Mucosa of stomach (tissue), 1 donor: ENCODE data around the gene MCM5.
A peak's percentile ranks its signal among the peaks of the same experiment; 100 is the strongest.

Experiments
- H3K27me3 ChIP-seq: one replicate; pipeline ENCODE4 v1.7.0; 2013; ENCODE audit warnings: mild to moderate bottlenecking, low read length; ENCODE audit not compliant: control insufficient read depth, insufficient read depth
- H3K36me3 ChIP-seq: one replicate; pipeline ENCODE4 v1.7.0; 2013; ENCODE audit warnings: low read length; ENCODE audit not compliant: control insufficient read depth, insufficient read depth
- H3K4me1 ChIP-seq: one replicate; pipeline ENCODE4 v1.7.0; 2013; ENCODE audit warnings: mild to moderate bottlenecking, low read length; ENCODE audit not compliant: control insufficient read depth, insufficient read depth
- H3K4me3 ChIP-seq: one replicate; pipeline ENCODE4 v1.7.0; 2013; ENCODE audit warnings: low read length
- H3K9ac ChIP-seq: one replicate; pipeline ENCODE4 v1.7.0; 2013; ENCODE audit warnings: mild to moderate bottlenecking, low read length, moderate library complexity
- H3K9me3 ChIP-seq: one replicate; pipeline ENCODE4 v1.7.0; 2013; ENCODE audit warnings: mild to moderate bottlenecking, low read length, moderate library complexity; ENCODE audit not compliant: control insufficient read depth
- donor health status: Pancreatic carcinoma.

MCM5 gene

GRCh38 chr22:35380537-35381423, 19.2 kb upstream of the MCM5 start, which contains the start of gene HMOX1:
TSS of gene HMOX1 (plus strand) at chr22:35381096. CDS start at chr22:35381174, 78 bp downstream.
- Histone ChIP-seq H3K4me1 (peaks cover 53% of the 10 kb centered on the region), H3K9ac (peak within 1 kb of the TSS; percentile 35), H3K27me3 (peaks cover 4% of the 10 kb centered on the region), H3K36me3 (no peaks in the 10 kb centered on the region), H3K4me3 (peak within 1 kb of the TSS; percentile 1), H3K9me3 (no peaks in the 10 kb centered on the region)

GRCh38 chr22:35381424-35382009, 18.4 kb upstream of the MCM5 start:
- peak overlapping the region; percentile 35 for H3K9ac ChIP-seq
- no peaks in the 10 kb centered on the region for H3K36me3 ChIP-seq
- peaks cover 49% of the 10 kb centered on the region for H3K4me1 ChIP-seq
- H3K4me3 ChIP-seq, result peak overlapping the region; percentile 1
- no peaks in the 10 kb centered on the region for H3K9me3 ChIP-seq
- H3K27me3 ChIP-seq, result peaks cover 4% of the 10 kb centered on the region

- no peaks in the 10 kb centered on the region for H3K9me3 ChIP-seq
- no peak overlapping the region for H3K9ac ChIP-seq
- no peak overlapping the region for H3K4me3 ChIP-seq
- peaks cover 4% of the 10 kb centered on the region for H3K27me3 ChIP-seq
- peaks cover 28% of the 10 kb centered on the region for H3K4me1 ChIP-seq
- H3K36me3 ChIP-seq, result no peaks in the 10 kb centered on the region
Observed at GRCh38 chr22:35383679-35384071, 16.3 kb upstream of the MCM5 start.

GRCh38 chr22:35384527-35384926, 15.4 kb upstream of the MCM5 start:
- Histone ChIP-seq H3K27me3 (peaks cover 4% of the 10 kb centered on the region), H3K9ac (no peak overlapping the region), H3K4me1 (peaks cover 19% of the 10 kb centered on the region), H3K36me3 (no peaks in the 10 kb centered on the region), H3K9me3 (no peaks in the 10 kb centered on the region), H3K4me3 (no peak overlapping the region)

GRCh38 chr22:35384975-35385588, 14.9 kb upstream of the MCM5 start:
- Histone ChIP-seq H3K4me1 (peaks cover 14% of the 10 kb centered on the region), H3K9me3 (no peaks in the 10 kb centered on the region), H3K36me3 (no peaks in the 10 kb centered on the region), H3K27me3 (peaks cover 4% of the 10 kb centered on the region), H3K4me3 (no peak overlapping the region), H3K9ac (no peak overlapping the region)

- H3K9me3 ChIP-seq, result no peaks in the 10 kb centered on the region
- no peak overlapping the region for H3K9ac ChIP-seq
- no peaks in the 10 kb centered on the region for H3K36me3 ChIP-seq
- peaks cover 4% of the 10 kb centered on the region for H3K27me3 ChIP-seq
- no peak overlapping the region for H3K4me3 ChIP-seq
- H3K4me1 ChIP-seq, result peaks cover under 1% of the 10 kb centered on the region
Observed at GRCh38 chr22:35386670-35387288, 13.2 kb upstream of the MCM5 start.

- Histone ChIP-seq H3K36me3 (no peaks in the 10 kb centered on the region), H3K4me3 (no peak overlapping the region), H3K9ac (no peak overlapping the region), H3K9me3 (no peaks in the 10 kb centered on the region), H3K27me3 (no peaks in the 10 kb centered on the region), H3K4me1 (no peaks in the 10 kb centered on the region)
Observed at GRCh38 chr22:35390933-35391332, 9.0 kb upstream of the MCM5 start.

GRCh38 chr22:35392357-35392756, 7.6 kb upstream of the MCM5 start:
- Histone ChIP-seq H3K27me3 (no peaks in the 10 kb centered on the region), H3K4me1 (no peaks in the 10 kb centered on the region), H3K9me3 (no peaks in the 10 kb centered on the region), H3K9ac (no peak overlapping the region), H3K4me3 (no peak overlapping the region), H3K36me3 (no peaks in the 10 kb centered on the region)

- no peaks in the 10 kb centered on the region for H3K27me3 ChIP-seq
Observed at GRCh38 chr22:35393116-35394010, 6.6 kb upstream of the MCM5 start.

GRCh38 chr22:35394011-35394312, 6.0 kb upstream of the MCM5 start:
- no peaks in the 10 kb centered on the region for H3K36me3 ChIP-seq
- H3K27me3 ChIP-seq, result no peaks in the 10 kb centered on the region
- H3K4me1 ChIP-seq, result no peaks in the 10 kb centered on the region
- no peak overlapping the region for H3K4me3 ChIP-seq
- no peaks in the 10 kb centered on the region for H3K9me3 ChIP-seq
- no peak overlapping the region for H3K9ac ChIP-seq

More at GRCh38 chr22:35393116-35394010, 6.6 kb upstream of the MCM5 start:
- Histone ChIP-seq H3K36me3 (no peaks in the 10 kb centered on the region), H3K4me3 (no peak overlapping the region), H3K9me3 (no peaks in the 10 kb centered on the region), H3K4me1 (no peaks in the 10 kb centered on the region), H3K9ac (no peak overlapping the region)

- no peak overlapping the region for H3K9ac ChIP-seq
- H3K4me3 ChIP-seq, result no peak overlapping the region
- H3K27me3 ChIP-seq, result no peaks in the 10 kb centered on the region
- H3K36me3 ChIP-seq, result no peaks in the 10 kb centered on the region
- peaks cover 3% of the 10 kb centered on the region for H3K4me1 ChIP-seq
- no peaks in the 10 kb centered on the region for H3K9me3 ChIP-seq
Observed at GRCh38 chr22:35394810-35395563, 5.0 kb upstream of the MCM5 start.
